A673 (cell line): Measurements from ENCODE around the gene SAMD11. TPM values are rescaled to one million over a fixed set of nuclear protein-coding genes. Genes with fewer than 3 reads are reported as not detected.

Source experiments
- BruUV-seq: library from RNA; stranded (reverse); fragments of 400-500 nt; replicated peaks from 2 replicates; lab custom pipeline; 2021; lab: Mats Ljungman, UMichigan
- CTCF ChIA-PET: fragments of 300-600 bp; sonication (Branson Sonifier 250); formaldehyde crosslinking; loops from one replicate; lab custom pipeline; 2022; ENCODE audit warnings: antibody characterized with exemption; lab: Charles Lee
- POLR2A ChIA-PET: fragments of 300-600 bp; sonication (Branson Sonifier 250); formaldehyde crosslinking; loops from one replicate; lab custom pipeline; 2022; ENCODE audit warnings: antibody characterized with exemption; ENCODE audit not compliant: low non-redundant PET; lab: Charles Lee
- DNase-seq: peaks from one replicate; pipeline ENCODE4 v3.0.0-alpha.2; 2015; ENCODE audit warnings: low spot score
- H3K27ac ChIP-seq: fragments of 200-600 bp; sonication (generic); 2 replicates; pipeline ENCODE4 v1.5.1; 2016; ENCODE audit warnings: mixed run types, low read depth, mild to moderate bottlenecking, mixed read lengths, antibody characterized with exemption, low read length; ENCODE audit not compliant: poor library complexity, severe bottlenecking
- H3K27me3 ChIP-seq: fragments of 200-600 bp; sonication (generic); replicated peaks from 2 replicates; pipeline ENCODE4 v1.6.1; 2017; ENCODE audit warnings: mixed run types, low read depth, mild to moderate bottlenecking, mixed read lengths, antibody characterized with exemption, low read length; ENCODE audit not compliant: insufficient read depth, poor library complexity
- H3K36me3 ChIP-seq: fragments of 200-600 bp; sonication (generic); 2 replicates; pipeline ENCODE4 v1.6.1; 2016; ENCODE audit warnings: mixed run types, mild to moderate bottlenecking, mixed read lengths, antibody characterized with exemption, low read length; ENCODE audit not compliant: insufficient read depth, poor library complexity, severe bottlenecking
- H3K4me1 ChIP-seq: fragments of 200-600 bp; sonication (generic); 2 replicates; pipeline ENCODE4 v1.6.1; 2017; ENCODE audit warnings: mixed run types, mild to moderate bottlenecking, mixed read lengths, antibody characterized with exemption, low read length; ENCODE audit not compliant: insufficient read depth, poor library complexity, severe bottlenecking
- H3K4me3 ChIP-seq: fragments of 200-600 bp; sonication (generic); 2 replicates; pipeline ENCODE4 v1.5.1; 2016; ENCODE audit warnings: low read depth, mixed run types, mild to moderate bottlenecking, mixed read lengths, low read length; ENCODE audit not compliant: poor library complexity, severe bottlenecking
- H3K9me3 ChIP-seq: fragments of 200-600 bp; sonication (generic); 2 replicates; pipeline ENCODE4 v1.6.1; 2016; ENCODE audit warnings: mixed run types, low read depth, mild to moderate bottlenecking, mixed read lengths, antibody characterized with exemption, low read length; ENCODE audit not compliant: poor library complexity, severe bottlenecking
- CTCF ChIP-seq: fragments of 300-800, 200-600 bp; sonication (generic); conservative IDR thresholded peaks from 2 replicates; pipeline ENCODE4 v1.5.1; 2017; ENCODE audit warnings: low read depth, mild to moderate bottlenecking, antibody characterized with exemption, low read length, moderate library complexity, mixed read lengths
- EZH2 ChIP-seq: fragments of 200-600 bp; sonication (generic); IDR thresholded peaks from 2 replicates; pipeline ENCODE4 v1.6.1; 2017; ENCODE audit warnings: borderline replicate concordance, low read depth, mild to moderate bottlenecking, mixed read lengths, antibody characterized with exemption, low read length; ENCODE audit not compliant: poor library complexity, severe bottlenecking
- intact Hi-C: fragments of 100-400 bp; cut with micrococcal nuclease; formaldehyde crosslinking; loops from one replicate; pipeline ENCODE4 v1.10.0; 2022; ENCODE audit not compliant: unreplicated experiment
- total RNA-seq: library from RNA; stranded (reverse); gene quantifications from 2 replicates; pipeline ENCODE4 v1.2.3, GENCODE V29; 2021

SAMD11 gene
- total RNA-seq, 1 experiment from 2014 or later: 28.4 TPM

- H3K36me3 ChIP-seq: no peaks in the 10 kb centered on the region
- DNase-seq: no peak
- ChIA-PET CTCF (no interaction called here), POLR2A (no interaction called here)
- no peak overlapping the region for H3K27ac ChIP-seq
- TF ChIP-seq CTCF: no peak
- no peak for TF ChIP-seq EZH2
- peak overlapping the region; percentile 54 for H3K4me3 ChIP-seq
- BruUV-seq: no TSS peak
- intact Hi-C loops: loop anchor here (2.0 kb wide), 1 partner anchor 37 kb away; no protein-coding TSS in a partner anchor
- peaks cover 20% of the 10 kb centered on the region for H3K4me1 ChIP-seq
- H3K9me3 ChIP-seq: no peaks in the 10 kb centered on the region
- H3K27me3 ChIP-seq: no peaks in the 10 kb centered on the region
Measured at GRCh38 chr1:903721-904271, 19.9 kb upstream of the SAMD11 start.

DNA sequence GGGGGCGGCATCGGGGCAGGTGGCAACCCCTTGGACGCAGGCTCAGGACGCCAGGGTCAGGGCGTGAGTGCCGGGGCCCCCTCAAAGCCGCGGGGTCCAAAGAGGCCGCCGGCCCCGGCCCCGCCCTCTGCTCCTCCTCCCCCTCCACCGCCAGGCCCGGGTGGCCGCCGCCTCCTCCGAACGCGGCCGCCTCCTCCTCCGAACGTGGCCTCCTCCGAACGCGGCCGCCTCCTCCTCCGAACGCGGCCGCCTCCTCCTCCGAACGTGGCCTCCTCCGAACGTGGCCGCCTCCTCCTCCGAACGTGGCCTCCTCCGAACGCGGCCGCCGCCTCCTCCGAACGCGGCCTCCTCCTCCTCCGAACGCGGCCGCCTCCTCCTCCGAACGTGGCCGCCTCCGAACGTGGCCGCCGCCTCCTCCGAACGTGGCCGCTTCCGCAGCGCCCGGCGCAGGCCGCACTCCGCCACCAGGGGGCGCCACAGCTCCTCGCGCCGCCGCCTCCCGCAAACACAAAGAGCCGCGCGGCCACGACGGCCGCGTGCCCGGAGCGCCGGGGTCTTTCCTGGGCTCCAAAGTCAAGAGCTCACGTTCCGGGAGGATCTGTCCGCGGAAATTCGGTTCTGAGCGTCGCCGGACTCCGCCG is 19.3 kb upstream of the SAMD11 start:
- Histone ChIP-seq H3K4me1 (peaks cover 20% of the 10 kb centered on the region), H3K27me3 (no peaks in the 10 kb centered on the region), H3K9me3 (no peaks in the 10 kb centered on the region), H3K36me3 (no peaks in the 10 kb centered on the region), H3K4me3 (peak overlapping the region; percentile 54), H3K27ac (peak overlapping the region; percentile 77)
- CTCF ChIA-PET: interaction anchor here (0.6 to 1.3 kb wide), 10 partner anchors 21 to 616 kb away, joined by 3 to 10 read pairs (median 4); no protein-coding TSS in a partner anchor
- TF ChIP-seq CTCF: peak; percentile 66
- TF ChIP-seq EZH2: no peak
- intact Hi-C loops: loop anchor here (2.0 kb wide), 1 partner anchor 36 kb away; no protein-coding TSS in a partner anchor
- peak; percentile 90 for DNase-seq
- BruUV-seq: no TSS peak
- POLR2A ChIA-PET: no interaction called here

GRCh38 chr1:905071-905749 is 18.5 kb upstream of the SAMD11 start:
- peaks cover 22% of the 10 kb centered on the region for H3K4me1 ChIP-seq
- peak; percentile 94 for DNase-seq
- H3K9me3 ChIP-seq: no peaks in the 10 kb centered on the region
- H3K27ac ChIP-seq: peak overlapping the region; percentile 77
- H3K36me3 ChIP-seq: no peaks in the 10 kb centered on the region
- intact Hi-C loops: loop anchor here (2.0 kb wide), 1 partner anchor 36 kb away; no protein-coding TSS in a partner anchor
- TF ChIP-seq CTCF (no peak), EZH2 (no peak)
- POLR2A ChIA-PET: no interaction called here
- H3K4me3 ChIP-seq: peak overlapping the region; percentile 54
- CTCF ChIA-PET: interaction anchor here (0.6 to 1.3 kb wide), 7 partner anchors 20 to 615 kb away, joined by 3 to 10 read pairs (median 5); no protein-coding TSS in a partner anchor
- TSS peak; percentile 72 for BruUV-seq
- no peaks in the 10 kb centered on the region for H3K27me3 ChIP-seq
